ENCODE data around the gene KIAA0232.

KIAA0232 gene

DNA sequence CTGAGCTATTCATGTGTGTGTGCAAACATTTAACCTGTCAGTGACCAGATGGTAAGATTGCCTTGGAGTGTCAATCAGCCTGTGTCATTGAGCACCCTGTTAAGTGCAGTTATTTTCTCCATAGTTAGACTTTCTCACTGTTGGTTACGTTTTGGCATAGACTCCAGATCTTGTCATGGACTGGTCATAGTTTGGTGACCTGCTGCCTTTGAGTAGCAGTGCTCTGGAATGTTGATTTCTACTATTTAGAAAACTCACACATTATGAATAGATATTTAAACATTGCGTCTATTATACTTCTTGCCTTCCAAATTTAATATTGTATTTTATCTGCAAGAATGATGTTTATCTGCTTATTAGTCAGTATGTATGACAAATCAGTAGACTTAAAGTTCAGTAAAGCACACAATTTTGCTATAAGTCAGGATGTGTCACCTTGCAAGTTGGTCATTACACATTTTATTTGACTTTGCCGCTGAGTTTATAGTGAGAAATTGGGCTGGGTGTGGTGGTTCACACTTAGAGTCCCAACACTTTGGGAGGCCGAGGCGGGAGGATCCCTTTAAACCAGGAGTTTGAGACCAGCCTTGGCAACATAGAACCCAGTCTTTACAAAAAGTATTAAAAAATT, 42.4 kb downstream of the KIAA0232 start:
- TF ChIP-seq FOXM1 (IDR thresholded peaks at IDR 0.05; ENCODE audit: borderline replicate concordance, low read depth) = no peak
- no peak for TF ChIP-seq TCF12 (IDR thresholded peaks at IDR 0.05; ENCODE audit: low read depth)
- TF ChIP-seq, protein P1, sequence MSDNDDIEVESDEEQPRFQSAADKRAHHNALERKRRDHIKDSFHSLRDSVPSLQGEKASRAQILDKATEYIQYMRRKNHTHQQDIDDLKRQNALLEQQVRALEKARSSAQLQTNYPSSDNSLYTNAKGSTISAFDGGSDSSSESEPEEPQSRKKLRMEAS (IDR thresholded peaks at IDR 0.05) = no peak
- TF ChIP-seq EGR1 (IDR thresholded peaks at IDR 0.05) = no peak
- no peak for TF ChIP-seq EP300 (IDR thresholded peaks at IDR 0.05; ENCODE audit: borderline replicate concordance)
- no peak for TF ChIP-seq NFIC (IDR thresholded peaks at IDR 0.05)
- no peak for TF ChIP-seq YY1 (IDR thresholded peaks at IDR 0.05; ENCODE audit: low read depth)
- no peak for TF ChIP-seq ZBTB7A (IDR thresholded peaks at IDR 0.05; ENCODE audit: low read depth)
- no peak for TF ChIP-seq TAF1 (IDR thresholded peaks at IDR 0.05; ENCODE audit: low read depth)
- TF ChIP-seq RAD21 (IDR thresholded peaks at IDR 0.05; ENCODE audit: low read depth) = no peak
- TF ChIP-seq CREB1 (IDR thresholded peaks at IDR 0.05; ENCODE audit: low read depth) = no peak
- TF ChIP-seq, protein P2, sequence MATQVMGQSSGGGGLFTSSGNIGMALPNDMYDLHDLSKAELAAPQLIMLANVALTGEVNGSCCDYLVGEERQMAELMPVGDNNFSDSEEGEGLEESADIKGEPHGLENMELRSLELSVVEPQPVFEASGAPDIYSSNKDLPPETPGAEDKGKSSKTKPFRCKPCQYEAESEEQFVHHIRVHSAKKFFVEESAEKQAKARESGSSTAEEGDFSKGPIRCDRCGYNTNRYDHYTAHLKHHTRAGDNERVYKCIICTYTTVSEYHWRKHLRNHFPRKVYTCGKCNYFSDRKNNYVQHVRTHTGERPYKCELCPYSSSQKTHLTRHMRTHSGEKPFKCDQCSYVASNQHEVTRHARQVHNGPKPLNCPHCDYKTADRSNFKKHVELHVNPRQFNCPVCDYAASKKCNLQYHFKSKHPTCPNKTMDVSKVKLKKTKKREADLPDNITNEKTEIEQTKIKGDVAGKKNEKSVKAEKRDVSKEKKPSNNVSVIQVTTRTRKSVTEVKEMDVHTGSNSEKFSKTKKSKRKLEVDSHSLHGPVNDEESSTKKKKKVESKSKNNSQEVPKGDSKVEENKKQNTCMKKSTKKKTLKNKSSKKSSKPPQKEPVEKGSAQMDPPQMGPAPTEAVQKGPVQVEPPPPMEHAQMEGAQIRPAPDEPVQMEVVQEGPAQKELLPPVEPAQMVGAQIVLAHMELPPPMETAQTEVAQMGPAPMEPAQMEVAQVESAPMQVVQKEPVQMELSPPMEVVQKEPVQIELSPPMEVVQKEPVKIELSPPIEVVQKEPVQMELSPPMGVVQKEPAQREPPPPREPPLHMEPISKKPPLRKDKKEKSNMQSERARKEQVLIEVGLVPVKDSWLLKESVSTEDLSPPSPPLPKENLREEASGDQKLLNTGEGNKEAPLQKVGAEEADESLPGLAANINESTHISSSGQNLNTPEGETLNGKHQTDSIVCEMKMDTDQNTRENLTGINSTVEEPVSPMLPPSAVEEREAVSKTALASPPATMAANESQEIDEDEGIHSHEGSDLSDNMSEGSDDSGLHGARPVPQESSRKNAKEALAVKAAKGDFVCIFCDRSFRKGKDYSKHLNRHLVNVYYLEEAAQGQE (IDR thresholded peaks at IDR 0.05; ENCODE audit: low read depth) = no peak
- TF ChIP-seq TEAD4 (IDR thresholded peaks at IDR 0.05) = no peak
- no peak for TF ChIP-seq CEBPB (IDR thresholded peaks at IDR 0.05)
- TF ChIP-seq, protein P3, sequence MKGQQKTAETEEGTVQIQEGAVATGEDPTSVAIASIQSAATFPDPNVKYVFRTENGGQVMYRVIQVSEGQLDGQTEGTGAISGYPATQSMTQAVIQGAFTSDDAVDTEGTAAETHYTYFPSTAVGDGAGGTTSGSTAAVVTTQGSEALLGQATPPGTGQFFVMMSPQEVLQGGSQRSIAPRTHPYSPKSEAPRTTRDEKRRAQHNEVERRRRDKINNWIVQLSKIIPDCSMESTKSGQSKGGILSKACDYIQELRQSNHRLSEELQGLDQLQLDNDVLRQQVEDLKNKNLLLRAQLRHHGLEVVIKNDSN (IDR thresholded peaks at IDR 0.05) = no peak

DNA sequence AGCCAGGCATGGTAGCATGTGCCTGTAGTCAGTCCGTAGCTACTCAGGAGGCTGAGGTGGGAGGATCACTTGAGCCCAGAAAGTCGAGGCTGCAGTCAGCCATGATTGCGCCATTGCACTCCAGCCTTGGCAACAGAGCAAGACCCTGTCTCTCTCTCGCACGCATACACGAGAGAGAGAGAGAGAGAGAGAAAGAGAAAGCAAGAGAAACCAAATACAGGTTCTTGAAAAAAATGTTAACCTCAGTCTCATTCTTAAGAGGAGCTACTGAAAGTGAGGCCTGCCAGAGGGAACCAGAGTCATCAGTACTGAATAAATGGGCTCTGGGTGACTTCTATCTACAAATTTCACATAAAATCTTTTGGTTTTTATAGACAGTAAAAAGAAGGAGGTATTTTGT, 42.9 kb downstream of the KIAA0232 start:
- TF ChIP-seq FOXM1 (IDR thresholded peaks at IDR 0.05; ENCODE audit: borderline replicate concordance, low read depth) = no peak
- no peak for TF ChIP-seq RAD21 (IDR thresholded peaks at IDR 0.05; ENCODE audit: low read depth)
- no peak for TF ChIP-seq NFIC (IDR thresholded peaks at IDR 0.05)
- no peak for TF ChIP-seq YY1 (IDR thresholded peaks at IDR 0.05; ENCODE audit: low read depth)
- TF ChIP-seq, protein P1 (IDR thresholded peaks at IDR 0.05) = no peak
- no peak for TF ChIP-seq TAF1 (IDR thresholded peaks at IDR 0.05; ENCODE audit: low read depth)
- no peak for TF ChIP-seq TCF12 (IDR thresholded peaks at IDR 0.05; ENCODE audit: low read depth)
- TF ChIP-seq, protein P2 (IDR thresholded peaks at IDR 0.05; ENCODE audit: low read depth) = no peak
- TF ChIP-seq, protein P3 (IDR thresholded peaks at IDR 0.05) = no peak
- TF ChIP-seq TEAD4 (IDR thresholded peaks at IDR 0.05) = no peak

DNA sequence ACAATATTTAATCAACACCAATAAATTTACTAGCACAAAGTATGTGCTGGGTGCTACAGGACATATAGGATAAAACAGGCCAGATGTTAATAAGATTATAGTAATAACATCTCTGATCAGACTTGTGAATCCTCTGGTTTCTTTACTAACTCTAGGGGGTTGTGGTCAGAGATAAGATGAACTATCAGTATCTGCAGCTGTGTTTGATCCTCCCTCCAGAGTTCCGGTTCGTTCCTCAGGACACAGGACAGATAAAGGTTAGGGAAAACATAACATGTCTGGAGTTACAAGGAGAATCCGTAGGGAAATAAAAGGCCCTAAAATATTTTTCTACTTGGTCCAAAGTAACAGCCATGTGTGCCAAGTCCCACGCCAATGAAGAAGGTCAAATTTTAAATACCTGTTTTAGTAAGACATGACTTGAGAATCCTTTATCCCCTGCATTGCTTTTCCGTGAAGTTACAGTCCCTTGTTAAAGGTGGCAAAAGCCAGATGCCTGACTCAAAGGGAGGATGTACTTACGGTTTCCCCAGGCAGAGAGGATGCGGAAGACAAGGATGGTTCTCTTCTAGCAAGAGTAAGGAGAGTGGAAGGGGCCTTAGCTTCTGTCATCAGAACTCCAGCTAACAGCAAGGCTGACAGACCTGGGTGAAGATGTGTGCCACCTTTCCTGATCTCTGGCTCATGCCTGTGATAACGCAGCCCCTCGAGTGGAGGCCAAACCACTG, 44.4 kb downstream of the KIAA0232 start:
- no peak for TF ChIP-seq CEBPB (IDR thresholded peaks at IDR 0.05)
- TF ChIP-seq, protein P1 (IDR thresholded peaks at IDR 0.05) = no peak
- no peak for TF ChIP-seq TCF12 (IDR thresholded peaks at IDR 0.05; ENCODE audit: low read depth)
- TF ChIP-seq, protein P2 (IDR thresholded peaks at IDR 0.05; ENCODE audit: low read depth) = no peak
- TF ChIP-seq RAD21 (IDR thresholded peaks at IDR 0.05; ENCODE audit: low read depth) = no peak
- TF ChIP-seq ZBTB7A (IDR thresholded peaks at IDR 0.05; ENCODE audit: low read depth) = no peak
- TF ChIP-seq, protein P3 (IDR thresholded peaks at IDR 0.05) = no peak
- TF ChIP-seq FOXM1 (IDR thresholded peaks at IDR 0.05; ENCODE audit: borderline replicate concordance, low read depth) = no peak
- no peak for TF ChIP-seq CREB1 (IDR thresholded peaks at IDR 0.05; ENCODE audit: low read depth)
- TF ChIP-seq YY1 (IDR thresholded peaks at IDR 0.05; ENCODE audit: low read depth) = no peak
- TF ChIP-seq TAF1 (IDR thresholded peaks at IDR 0.05; ENCODE audit: low read depth) = no peak
